Activated CD4-positive, alpha-beta T cell treated with anti-CD3 and anti-CD28 coated beads, Interleukin-2, amount 10 ng/mL, durations not matched to agents 24 days and 14 days (primary cell): ENCODE measurements around the gene DNAAF1. TPM values are rescaled to one million over a fixed set of nuclear protein-coding genes. Genes with fewer than 3 reads are reported as not detected.

Experiments used
- DNase-seq: peaks from one replicate; pipeline ENCODE4 v3.0.0; 2022
- H3K27ac Mint-ChIP-seq: one replicate; pipeline ENCODE4 v1.8.0; 2022; ENCODE audit warnings: mild to moderate bottlenecking, mixed read lengths
- H3K27me3 Mint-ChIP-seq: one replicate; pipeline ENCODE4 v1.8.0; 2022; ENCODE audit warnings: mixed read lengths
- H3K36me3 Mint-ChIP-seq: one replicate; pipeline ENCODE4 v1.8.0; 2022; ENCODE audit warnings: low read depth, mild to moderate bottlenecking, mixed read lengths
- H3K4me1 Mint-ChIP-seq: one replicate; pipeline ENCODE4 v1.8.0; 2021; ENCODE audit warnings: mixed read lengths
- H3K4me3 Mint-ChIP-seq: one replicate; pipeline ENCODE4 v1.8.0; 2022; ENCODE audit warnings: mild to moderate bottlenecking, moderate library complexity, mixed read lengths
- H3K9me3 Mint-ChIP-seq: one replicate; pipeline ENCODE4 v1.8.0; 2021; ENCODE audit warnings: mixed read lengths
- intact Hi-C: fragments of 100-400 bp; cut with micrococcal nuclease; formaldehyde crosslinking; loops from one replicate; pipeline ENCODE4 v1.15.1; 2023
- total RNA-seq: library from RNA; stranded (reverse); gene quantifications from 2 replicates; pipeline ENCODE4 v1.2.3, GENCODE V29; 2022

Gene DNAAF1
- total RNA-seq, 1 donor from 2014 or later, result not detected

GRCh38 chr16:84179612-84180320 lies 34.7 kb downstream of the DNAAF1 start:
- no peaks in the 10 kb centered on the region for H3K27me3 Mint-ChIP-seq
- DNase-seq, result no peak
- intact Hi-C loops, result loop anchor here (5.0 kb wide), 1 partner anchor 843 kb away; no protein-coding TSS in a partner anchor
- H3K9me3 Mint-ChIP-seq, result no peaks in the 10 kb centered on the region
- peaks cover 17% of the 10 kb centered on the region for H3K4me1 Mint-ChIP-seq
- H3K4me3 Mint-ChIP-seq, result no peak overlapping the region
- no peak overlapping the region for H3K27ac Mint-ChIP-seq
- H3K36me3 Mint-ChIP-seq, result peaks cover 29% of the 10 kb centered on the region

- no peak overlapping the region for H3K27ac Mint-ChIP-seq
Observed at GRCh38 chr16:84180519-84181140, 35.5 kb downstream of the DNAAF1 start.

DNA sequence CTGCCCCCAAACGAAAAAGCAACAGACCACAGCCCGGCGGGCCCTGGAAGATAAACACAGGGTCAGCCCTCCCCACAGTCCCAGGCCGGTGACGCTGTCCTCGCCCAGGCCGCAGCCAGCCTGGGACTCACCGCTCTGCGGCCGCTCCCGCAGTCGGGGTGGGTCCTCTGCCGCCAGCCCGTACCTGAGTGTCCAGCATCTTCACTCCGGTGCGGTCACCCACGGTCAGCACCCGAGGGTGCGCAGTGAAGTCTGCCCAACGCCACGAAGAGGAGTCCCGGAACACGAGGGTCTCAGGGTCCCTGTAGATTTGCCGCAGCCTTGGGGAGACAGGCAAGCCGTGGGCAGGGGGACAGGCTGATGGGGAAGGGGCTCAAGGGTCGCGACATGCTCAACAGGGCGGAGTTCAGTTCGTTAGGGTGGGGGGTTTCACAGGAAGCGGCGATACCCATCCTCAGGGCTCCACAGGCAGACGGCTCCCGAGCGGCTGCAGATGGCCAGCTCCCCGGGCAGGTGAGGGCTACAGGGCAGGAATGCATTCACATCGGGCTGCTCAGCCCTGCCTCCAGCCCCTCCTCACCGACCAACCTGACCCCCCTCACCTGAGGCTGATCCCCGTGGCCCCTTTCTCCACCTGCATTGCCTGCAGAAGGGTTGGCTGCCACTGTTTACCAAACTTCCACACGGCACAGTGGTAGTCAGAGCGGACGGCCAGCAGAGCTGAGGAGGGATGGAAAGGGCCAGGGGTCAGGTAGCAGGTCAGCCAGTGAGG lies 36.2 kb downstream of the DNAAF1 start:
- peaks cover 25% of the 10 kb centered on the region for H3K4me1 Mint-ChIP-seq

More at GRCh38 chr16:84180519-84181140, 35.5 kb downstream of the DNAAF1 start:
- H3K9me3 Mint-ChIP-seq, result no peaks in the 10 kb centered on the region
- peaks cover 21% of the 10 kb centered on the region for H3K4me1 Mint-ChIP-seq
- intact Hi-C loops, result loop anchor here (5.0 kb wide), 1 partner anchor 842 kb away; no protein-coding TSS in a partner anchor
- H3K36me3 Mint-ChIP-seq, result peaks cover 36% of the 10 kb centered on the region
- DNase-seq, result no peak
- no peak overlapping the region for H3K4me3 Mint-ChIP-seq
- H3K27me3 Mint-ChIP-seq, result no peaks in the 10 kb centered on the region

GRCh38 chr16:84182104-84182503 lies 37.0 kb downstream of the DNAAF1 start:
- Mint-ChIP-seq H3K27me3 (no peaks in the 10 kb centered on the region), H3K4me1 (peaks cover 25% of the 10 kb centered on the region), H3K9me3 (no peaks in the 10 kb centered on the region), H3K27ac (no peak overlapping the region), H3K4me3 (no peak overlapping the region), H3K36me3 (peaks cover 36% of the 10 kb centered on the region)
- intact Hi-C loops, result loop anchor here (5.0 kb wide), 1 partner anchor 840 kb away; no protein-coding TSS in a partner anchor
- no peak for DNase-seq

More for the DNA sequence above, 36.2 kb downstream of the DNAAF1 start:
- no peak for DNase-seq
- intact Hi-C loops, result loop anchor here (5.0 kb wide), 1 partner anchor 841 kb away; no protein-coding TSS in a partner anchor
- H3K36me3 Mint-ChIP-seq, result peaks cover 36% of the 10 kb centered on the region
- H3K27me3 Mint-ChIP-seq, result no peaks in the 10 kb centered on the region
- no peak overlapping the region for H3K27ac Mint-ChIP-seq
- H3K4me3 Mint-ChIP-seq, result no peak overlapping the region
- H3K9me3 Mint-ChIP-seq, result no peaks in the 10 kb centered on the region

DNA sequence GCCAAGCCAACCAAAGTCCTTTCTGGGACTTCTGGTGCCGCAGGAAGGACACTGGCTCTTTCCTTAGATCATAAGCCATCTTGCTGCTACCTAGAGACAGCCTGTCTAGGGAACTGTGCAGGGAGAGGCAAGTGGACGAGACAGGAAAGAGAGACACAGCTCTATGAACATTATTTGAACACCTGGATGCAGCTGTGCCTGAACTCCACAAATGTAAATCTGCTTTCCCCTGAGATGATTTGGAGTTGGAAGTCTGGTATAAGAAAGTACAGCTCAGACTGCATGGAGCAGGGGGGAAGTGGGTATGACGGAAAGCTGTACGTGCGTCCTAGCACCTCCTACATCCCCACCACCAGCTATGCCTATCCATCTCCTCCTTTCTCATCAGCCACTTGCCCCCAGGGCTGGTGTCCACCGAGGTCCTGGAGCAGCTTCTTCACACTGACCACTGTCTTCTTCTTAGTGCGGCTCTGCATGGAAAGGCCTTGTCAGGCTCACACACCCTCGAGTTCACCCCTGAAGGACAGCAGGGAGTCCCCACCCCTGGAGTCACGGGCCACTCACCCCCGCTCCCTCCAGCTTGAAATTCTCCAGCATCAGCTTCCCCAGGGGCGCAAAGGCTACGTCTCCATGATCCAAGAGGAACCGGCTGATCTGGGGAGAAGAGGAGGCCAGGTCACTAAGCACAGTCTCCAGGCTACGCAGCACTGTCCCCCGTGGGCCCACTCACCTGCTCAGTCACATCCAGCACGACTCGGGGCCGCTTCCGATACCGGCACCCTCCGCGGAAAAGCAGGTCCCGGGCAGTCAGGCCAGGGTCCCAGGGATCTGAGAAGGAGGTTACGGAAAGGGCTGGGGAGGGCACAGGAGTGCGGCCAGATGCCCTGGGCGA lies 37.8 kb downstream of the DNAAF1 start:
- Mint-ChIP-seq H3K27ac (no peak overlapping the region), H3K36me3 (peaks cover 31% of the 10 kb centered on the region), H3K9me3 (no peaks in the 10 kb centered on the region), H3K27me3 (no peaks in the 10 kb centered on the region), H3K4me1 (peaks cover 21% of the 10 kb centered on the region), H3K4me3 (no peak overlapping the region)
- DNase-seq, result no peak
- intact Hi-C loops, result loop anchor here (5.0 kb wide), 1 partner anchor 839 kb away; no protein-coding TSS in a partner anchor

DNA sequence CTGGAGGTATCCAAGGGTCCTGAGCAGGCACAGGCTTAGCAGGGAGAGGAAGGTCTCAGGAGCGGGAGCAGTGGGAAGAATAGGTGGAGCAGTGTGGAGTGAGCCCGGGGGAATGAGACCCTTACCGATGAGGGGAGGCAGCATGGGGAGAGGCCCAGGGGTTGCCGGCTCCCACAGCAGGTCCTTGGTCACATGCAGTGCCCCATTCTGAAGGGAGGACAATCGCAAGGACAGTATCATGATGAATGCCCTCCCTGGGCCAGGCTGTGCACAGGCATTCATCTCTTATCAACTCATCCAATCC lies 38.4 kb downstream of the DNAAF1 start:
- no peak overlapping the region for H3K27ac Mint-ChIP-seq
- H3K4me3 Mint-ChIP-seq, result no peak overlapping the region
- peaks cover 18% of the 10 kb centered on the region for H3K4me1 Mint-ChIP-seq
- peaks cover 29% of the 10 kb centered on the region for H3K36me3 Mint-ChIP-seq
- no peaks in the 10 kb centered on the region for H3K27me3 Mint-ChIP-seq
- intact Hi-C loops, result loop anchor here (5.0 kb wide), 1 partner anchor 839 kb away; no protein-coding TSS in a partner anchor
- no peak for DNase-seq
- no peaks in the 10 kb centered on the region for H3K9me3 Mint-ChIP-seq

GRCh38 chr16:84183911-84184591 lies 38.9 kb downstream of the DNAAF1 start:
- H3K4me1 Mint-ChIP-seq, result peaks cover 18% of the 10 kb centered on the region
- no peaks in the 10 kb centered on the region for H3K9me3 Mint-ChIP-seq
- peak overlapping the region; percentile 1 for H3K27ac Mint-ChIP-seq
- H3K4me3 Mint-ChIP-seq, result no peak overlapping the region
- intact Hi-C loops, result loop anchor here (5.0 kb wide), 1 partner anchor 838 kb away; no protein-coding TSS in a partner anchor
- DNase-seq, result no peak
- H3K27me3 Mint-ChIP-seq, result no peaks in the 10 kb centered on the region
- peaks cover 26% of the 10 kb centered on the region for H3K36me3 Mint-ChIP-seq

DNA sequence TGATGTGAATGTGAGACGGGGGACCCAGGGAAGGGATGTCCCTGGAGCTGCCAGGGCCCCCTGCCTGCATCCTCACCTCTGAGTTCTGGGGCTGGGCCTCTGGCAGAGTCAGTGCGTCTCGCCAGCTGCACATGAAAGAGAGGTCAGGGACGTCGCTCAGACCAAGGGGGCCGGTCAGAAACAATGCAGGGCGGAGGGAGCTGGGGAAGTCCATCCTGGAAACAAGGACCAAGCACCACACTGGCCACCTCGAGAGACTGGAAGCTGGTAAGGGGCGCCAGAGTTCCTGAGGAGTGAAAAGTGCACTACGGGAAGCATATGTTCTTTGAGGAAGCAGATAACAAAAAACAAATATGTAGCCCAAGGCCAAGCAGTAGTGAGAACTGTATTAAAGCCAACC lies 39.7 kb downstream of the DNAAF1 start:
- Mint-ChIP-seq H3K4me1 (peaks cover 18% of the 10 kb centered on the region), H3K36me3 (peaks cover 26% of the 10 kb centered on the region), H3K27me3 (no peaks in the 10 kb centered on the region), H3K9me3 (no peaks in the 10 kb centered on the region), H3K27ac (peak overlapping the region; percentile 71), H3K4me3 (peak overlapping the region; percentile 94)
- DNase-seq, result no peak
- intact Hi-C loops, result loop anchor here (5.0 kb wide), 2 partner anchors 232 to 838 kb away; partner anchors contain the start of gene OSGIN1

- peak within 1 kb of the TSS; percentile 95 for H3K27ac Mint-ChIP-seq
- intact Hi-C loops, result loop anchor here (1.0 to 5.0 kb wide), 5 partner anchors 42 to 235 kb away; partner anchors contain the start of genes DNAAF1, HSDL1, MBTPS1 and OSGIN1
- DNase-seq, result peak; percentile 97
- H3K4me1 Mint-ChIP-seq, result peaks cover 18% of the 10 kb centered on the region
- peak within 1 kb of the TSS; percentile 94 for H3K4me3 Mint-ChIP-seq
- H3K36me3 Mint-ChIP-seq, result peaks cover 21% of the 10 kb centered on the region
- no peaks in the 10 kb centered on the region for H3K9me3 Mint-ChIP-seq
- H3K27me3 Mint-ChIP-seq, result no peaks in the 10 kb centered on the region
Observed at GRCh38 chr16:84186685-84187437, 41.8 kb downstream of the DNAAF1 start, which contains the start of gene TAF1C. TSS of gene TAF1C (minus strand) at chr16:84187057. CDS start at chr16:84184988, 2,069 bp downstream.

DNA sequence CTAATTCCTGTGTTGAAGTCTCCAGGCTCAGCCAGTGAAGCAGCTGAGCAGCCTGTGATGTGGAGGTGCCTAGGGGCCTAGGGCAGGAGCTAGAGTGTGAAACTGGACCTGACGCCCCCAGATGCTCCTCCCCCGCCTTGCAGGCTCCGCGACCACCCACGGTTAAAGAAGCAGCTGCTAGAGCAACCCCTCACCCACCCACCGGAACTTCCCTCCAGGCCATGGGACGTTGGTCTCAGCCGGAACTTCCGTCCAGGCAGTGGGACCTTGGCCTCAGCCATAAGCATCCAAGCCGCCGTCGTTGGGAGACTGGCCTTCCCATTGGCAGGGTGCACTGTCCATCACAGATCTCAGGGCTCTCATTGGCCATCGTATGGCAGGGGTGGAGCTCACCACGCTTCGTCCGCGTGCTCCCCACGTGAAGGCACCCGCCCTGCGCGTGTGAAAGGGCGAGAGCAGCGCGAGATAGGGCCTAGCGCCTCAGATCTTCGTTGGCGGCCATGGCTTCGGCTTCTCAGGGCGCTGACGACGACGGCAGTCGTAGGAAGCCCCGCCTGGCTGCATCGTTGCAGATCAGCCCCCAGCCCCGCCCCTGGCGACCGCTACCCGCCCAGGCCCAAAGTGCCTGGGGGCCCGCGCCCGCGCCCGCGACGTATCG lies 45.8 kb downstream of the DNAAF1 start, which contains the start of gene ADAD2:
Gene ADAD2, plus strand, starts transcription at position 427 of the 658 bp plus-strand sequence. Its CDS starts 74 bp downstream, at position 501.
- Mint-ChIP-seq H3K36me3 (no peaks in the 10 kb centered on the region), H3K27me3 (no peaks in the 10 kb centered on the region), H3K9me3 (no peaks in the 10 kb centered on the region), H3K4me3 (no peak within 1 kb of the TSS), H3K4me1 (peaks cover 20% of the 10 kb centered on the region), H3K27ac (no peak within 1 kb of the TSS)
- DNase-seq, result peak; percentile 64
- intact Hi-C loops, result no loop called here

GRCh38 chr16:84191466-84191865 lies 46.4 kb downstream of the DNAAF1 start:
- no peak overlapping the region for H3K27ac Mint-ChIP-seq
- H3K4me1 Mint-ChIP-seq, result peaks cover 17% of the 10 kb centered on the region
- intact Hi-C loops, result no loop called here
- H3K4me3 Mint-ChIP-seq, result no peak overlapping the region
- H3K9me3 Mint-ChIP-seq, result no peaks in the 10 kb centered on the region
- no peak for DNase-seq
- H3K36me3 Mint-ChIP-seq, result no peaks in the 10 kb centered on the region
- H3K27me3 Mint-ChIP-seq, result no peaks in the 10 kb centered on the region
